Activated CD8-positive, alpha-beta memory T cell treated with anti-CD3 and anti-CD28 coated beads, Interleukin-2, amount 50 U/mL, for 24 hours (primary cell): ENCODE data around the gene ADAM10.

Experiments used
- DNase-seq: peaks from one replicate; pipeline ENCODE4 v3.0.0-alpha.2; 2020; ENCODE audit errors: extremely low read depth

ADAM10 gene

GRCh38 chr15:58715266-58715917 is 34.1 kb downstream of the ADAM10 start:
- no peak for DNase-seq

DNA sequence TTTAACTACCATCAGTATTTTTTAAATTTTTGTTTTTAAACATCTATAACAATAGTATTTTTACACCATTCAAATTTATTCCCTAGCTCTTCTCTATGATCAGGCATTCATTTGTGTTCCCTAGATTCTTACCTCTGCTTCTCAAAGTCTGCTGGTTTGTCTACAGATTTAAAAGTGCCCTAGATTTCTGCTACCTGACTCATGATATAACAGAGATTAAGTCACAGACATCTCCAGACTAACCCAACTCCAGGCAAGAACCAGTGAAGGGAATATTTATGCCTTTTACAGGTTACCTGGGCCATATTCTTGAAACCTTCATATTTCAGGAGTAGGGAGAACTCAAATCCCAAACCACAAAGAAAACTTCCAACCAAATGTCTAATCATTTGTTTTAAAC is 38.8 kb downstream of the ADAM10 start:
- DNase-seq = no peak

GRCh38 chr15:58707397-58707796 is 42.1 kb downstream of the ADAM10 start:
- no peak for DNase-seq

- no peak for DNase-seq
These were observed 44.4 kb downstream of the ADAM10 start for GRCh38 chr15:58705105-58705504.

DNA sequence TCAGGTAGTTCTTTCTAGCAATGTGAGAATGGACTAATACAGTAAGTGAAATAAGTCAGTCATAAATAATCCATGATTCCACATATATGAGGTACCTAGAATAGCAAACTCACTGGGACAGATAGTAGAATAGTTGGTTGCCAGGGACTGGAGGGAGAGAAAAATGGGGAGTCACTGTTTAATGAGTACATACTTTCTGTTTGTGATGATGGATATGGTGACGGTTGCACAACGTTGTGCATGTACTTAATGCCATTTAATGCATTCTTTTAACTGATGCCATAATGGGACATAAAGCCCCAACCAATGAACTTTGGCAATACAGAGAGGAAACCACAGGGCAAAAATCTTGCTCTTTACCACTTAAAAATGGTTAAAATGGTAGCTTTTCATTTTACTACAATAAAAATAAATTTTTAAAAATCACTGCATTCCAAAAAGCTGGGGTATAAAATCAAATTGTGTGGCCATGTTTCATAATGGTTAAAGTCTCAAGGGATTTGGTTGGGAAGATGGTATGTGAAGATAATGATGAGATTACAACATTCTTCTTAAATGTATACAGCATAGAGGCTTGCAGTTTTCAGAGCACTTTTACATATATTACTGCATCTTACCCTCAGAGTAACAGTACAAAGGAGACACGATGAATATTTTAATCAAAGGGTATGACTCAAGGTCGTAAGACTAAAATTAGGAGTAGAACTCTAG is 45.2 kb downstream of the ADAM10 start:
- no peak for DNase-seq

DNA sequence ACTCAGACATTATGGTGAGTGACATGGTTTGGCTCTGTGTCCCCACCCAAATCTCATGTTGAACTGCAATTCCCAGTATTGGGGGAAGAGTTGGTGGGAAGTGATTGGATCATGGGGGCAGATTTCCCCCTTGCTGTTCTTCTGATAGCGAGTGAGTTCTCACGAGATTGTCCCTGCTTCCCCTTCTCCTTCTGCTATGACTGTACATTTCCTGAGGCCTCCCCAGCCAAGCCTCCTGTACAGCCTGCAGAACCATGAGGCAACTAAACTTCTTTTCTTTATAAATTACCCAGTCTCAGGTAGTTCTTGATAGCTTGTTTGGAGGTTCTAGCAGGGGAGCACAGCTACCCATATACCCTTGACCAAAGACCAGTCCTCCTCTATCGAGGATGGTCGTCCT is 45.9 kb downstream of the ADAM10 start:
- DNase-seq = no peak

GRCh38 chr15:58702233-58702632 is 47.3 kb downstream of the ADAM10 start:
- DNase-seq = no peak

DNA sequence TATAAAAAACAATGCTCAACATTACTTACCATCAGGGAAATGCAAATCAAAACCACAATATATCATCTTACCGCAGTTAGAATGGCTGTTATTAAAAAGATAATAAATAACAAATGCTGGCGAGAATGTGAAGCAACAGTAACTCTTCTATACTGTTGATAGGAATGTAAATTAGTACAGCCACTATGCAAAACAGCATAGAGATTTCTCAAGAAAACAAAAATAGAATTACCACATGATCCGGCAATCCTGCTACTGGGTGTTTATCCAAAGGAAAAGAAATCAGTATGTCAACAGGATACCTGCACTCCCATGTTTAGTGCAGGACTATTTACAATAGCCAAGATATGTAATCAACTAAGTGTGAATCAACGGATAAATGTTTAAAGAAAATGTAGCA is 48.1 kb downstream of the ADAM10 start:
- DNase-seq = no peak

- DNase-seq = no peak
These were observed 49.7 kb downstream of the ADAM10 start for GRCh38 chr15:58699769-58700168.

DNA sequence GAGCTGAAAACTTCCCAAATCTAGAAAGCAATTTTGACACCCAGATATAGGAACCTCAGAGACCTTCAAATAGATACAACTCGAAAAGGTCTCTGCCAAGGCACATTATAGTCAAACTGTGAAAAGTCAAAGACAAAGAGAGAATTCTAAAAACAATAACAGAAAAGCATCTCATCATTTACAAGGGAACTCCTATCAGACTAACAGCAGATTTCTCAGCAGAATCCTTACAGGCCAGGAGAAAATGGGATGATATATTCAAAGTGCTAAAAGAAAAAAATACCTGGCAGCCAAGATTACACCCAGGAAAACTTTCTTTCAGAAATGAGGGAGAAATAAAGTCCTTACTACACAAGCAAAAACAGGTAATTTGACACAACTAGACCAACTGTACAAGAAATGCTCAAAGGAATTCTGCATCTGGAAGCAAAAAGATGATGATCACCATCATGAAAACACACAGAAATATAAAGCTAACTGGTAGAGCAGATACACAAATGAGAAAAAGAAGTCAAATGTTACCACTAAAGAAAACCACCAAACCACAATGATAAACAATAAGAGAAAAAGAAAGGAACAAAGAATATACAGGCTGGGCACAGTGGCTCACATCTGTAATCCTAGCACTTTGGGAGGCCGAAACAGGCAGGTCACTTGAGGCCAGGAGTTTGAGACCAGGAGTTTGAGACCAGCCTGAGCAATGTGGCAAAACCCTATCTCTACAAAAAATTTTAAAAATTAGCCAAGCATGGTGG is 50.4 kb downstream of the ADAM10 start:
- no peak for DNase-seq

DNA sequence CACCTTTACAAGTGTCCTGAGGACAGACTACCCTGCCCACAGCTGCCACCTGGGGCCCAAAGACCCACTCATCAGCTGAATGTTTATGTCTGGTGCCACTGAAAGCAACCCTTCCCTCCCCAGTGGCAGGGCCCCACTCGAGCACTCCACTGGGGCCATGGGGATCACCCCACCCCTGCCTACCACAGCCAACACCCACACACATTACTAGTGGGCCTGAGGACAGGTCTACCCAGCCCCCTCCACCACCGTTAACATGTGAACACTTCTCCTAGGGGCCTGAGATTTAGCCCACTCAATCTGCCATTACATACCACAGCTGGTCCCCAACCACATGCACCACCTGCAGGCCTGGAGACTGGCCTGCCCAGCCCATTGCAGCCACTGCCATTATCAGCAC is 52.3 kb downstream of the ADAM10 start:
- DNase-seq = no peak

DNA sequence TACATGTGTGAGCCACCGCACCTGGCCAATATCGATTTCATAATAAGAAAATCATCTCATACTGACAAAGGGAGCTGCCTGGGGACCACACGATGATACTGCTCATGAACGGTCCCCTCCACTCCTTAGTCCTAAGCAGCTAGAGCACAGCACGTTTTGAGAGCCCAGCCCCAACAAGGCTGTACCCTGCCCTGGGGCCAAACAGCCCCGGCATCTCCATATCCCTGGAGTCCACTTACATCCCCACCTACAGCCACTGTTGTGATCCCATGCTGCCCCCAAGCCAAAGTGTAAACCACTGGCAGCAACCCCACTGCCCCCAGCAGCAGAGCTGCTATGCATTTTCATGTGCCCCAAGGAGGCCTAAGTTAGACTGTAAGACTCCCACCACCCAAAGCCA is 52.8 kb downstream of the ADAM10 start:
- no peak for DNase-seq

DNA sequence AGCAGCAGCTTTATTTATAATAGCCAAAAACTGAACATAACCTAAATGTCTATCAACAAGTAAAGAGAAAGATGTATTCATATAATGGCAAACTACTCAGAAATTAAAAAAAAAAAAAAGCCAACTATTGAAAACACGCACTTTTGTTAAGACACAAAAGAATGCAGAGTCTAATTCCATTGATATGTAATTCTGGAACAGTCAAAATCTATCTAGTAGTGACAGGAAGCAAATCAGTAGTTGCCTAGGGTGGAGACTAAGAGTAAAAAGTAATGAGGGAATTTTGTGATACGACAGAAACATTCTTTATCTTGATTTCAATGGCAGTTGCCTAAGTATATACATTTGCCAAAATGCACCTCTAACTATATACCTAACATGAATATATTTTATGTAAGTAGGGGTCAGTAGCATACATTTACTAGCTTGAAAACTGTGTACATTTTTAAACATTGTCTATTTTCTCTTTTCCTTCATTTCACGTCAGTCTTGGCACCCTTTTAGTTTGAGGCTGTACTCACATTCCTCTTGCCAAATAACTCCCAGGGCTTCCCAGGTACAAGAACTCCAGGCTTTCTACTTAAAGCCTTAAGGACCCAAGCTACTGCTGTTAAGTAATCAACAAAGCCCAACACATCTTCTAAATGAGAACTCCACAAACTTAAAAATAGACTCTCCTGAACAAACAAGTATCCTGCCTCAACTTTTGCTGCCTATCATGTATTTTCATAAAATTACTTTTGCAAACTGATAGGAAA is 54.7 kb downstream of the ADAM10 start:
- no peak for DNase-seq

DNA sequence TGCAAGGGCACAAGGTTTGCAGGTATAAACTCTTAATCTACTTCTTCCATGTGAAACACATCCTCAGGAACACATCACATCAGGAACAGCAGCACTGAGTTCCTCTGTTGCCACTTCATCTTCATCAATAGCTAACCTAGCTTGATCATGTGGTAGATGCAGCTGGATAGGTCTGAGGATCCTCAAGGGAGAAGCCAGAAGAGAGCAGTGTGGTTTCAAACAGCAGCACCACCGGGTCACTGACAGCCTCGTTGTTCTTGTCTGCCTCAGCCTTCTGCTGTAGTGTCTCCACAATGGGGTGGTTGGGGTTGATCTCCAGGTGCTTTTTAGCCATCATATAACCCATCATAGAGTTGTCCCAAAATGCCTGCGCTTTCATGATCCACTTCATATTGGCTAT is 58.8 kb downstream of the ADAM10 start:
- DNase-seq = no peak

DNA sequence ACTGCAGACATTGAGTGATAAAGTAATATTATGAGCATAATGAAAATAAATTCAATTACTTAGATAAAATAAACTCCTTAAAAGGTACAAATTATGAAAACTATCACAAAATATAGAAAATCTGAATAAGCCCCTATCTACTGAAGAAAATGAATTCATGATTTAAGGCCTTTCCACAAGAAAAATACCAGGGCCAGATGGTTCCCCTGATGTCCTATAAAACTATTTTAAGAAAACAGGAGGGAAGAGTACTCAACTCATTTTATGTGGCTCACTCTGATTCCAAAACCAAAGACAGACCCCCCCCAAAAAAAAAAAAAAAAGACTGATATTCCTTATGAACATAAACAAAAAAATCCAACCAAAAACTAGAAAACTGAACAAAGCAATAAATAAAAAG is 59.9 kb downstream of the ADAM10 start:
- DNase-seq = no peak

- DNase-seq = no peak
These were observed 63.2 kb downstream of the ADAM10 start for GRCh38 chr15:58686286-58686685.

DNA sequence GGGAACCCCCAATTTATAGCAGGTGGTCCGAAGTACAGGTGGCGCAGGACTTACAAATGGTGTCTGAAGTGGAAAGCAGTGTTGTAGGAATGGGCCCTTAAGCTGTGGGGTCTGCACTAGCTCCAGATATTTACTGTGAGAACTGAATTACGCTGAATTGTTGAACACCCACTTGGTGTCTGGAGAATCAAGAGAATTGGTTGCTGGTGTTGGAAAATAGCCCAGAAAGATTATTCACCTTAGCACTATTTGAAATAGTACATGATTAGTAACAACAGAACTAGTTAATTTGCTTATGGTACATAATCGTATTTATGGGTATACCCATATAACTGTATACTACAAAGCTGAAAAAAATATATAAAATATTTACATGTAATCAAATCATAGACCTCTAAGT is 64.8 kb downstream of the ADAM10 start:
- no peak for DNase-seq

DNA sequence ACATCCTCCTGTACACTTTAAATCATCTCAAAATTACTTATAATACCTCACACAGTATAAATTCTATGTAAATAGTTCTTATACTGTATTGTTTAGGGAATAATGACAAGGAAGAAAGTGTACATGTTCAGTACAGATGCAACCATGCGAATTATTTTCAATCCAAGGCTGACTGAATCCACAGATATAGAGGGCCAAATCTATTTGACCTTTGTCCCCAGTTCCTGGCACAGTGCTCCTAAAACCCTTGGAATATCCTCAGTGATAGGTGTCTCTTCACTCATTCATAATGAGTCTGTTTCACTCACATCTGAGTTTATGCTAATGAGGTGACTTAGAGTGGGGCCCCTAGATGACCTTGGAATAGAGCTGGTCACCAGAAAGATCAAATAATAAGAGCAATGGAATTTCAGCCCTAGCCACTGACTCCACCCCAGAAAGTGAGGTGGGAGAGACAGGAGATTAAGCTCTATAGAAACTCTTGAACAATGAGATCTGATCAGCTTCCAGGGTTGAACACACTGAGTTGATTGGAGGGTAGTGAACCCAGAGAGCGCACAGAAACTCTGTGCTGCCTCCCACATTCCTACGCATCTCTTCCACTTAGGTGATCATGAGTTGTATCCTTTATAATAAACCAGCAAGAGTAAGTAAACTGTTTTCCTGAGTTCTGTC is 65.3 kb downstream of the ADAM10 start:
- no peak for DNase-seq

DNA sequence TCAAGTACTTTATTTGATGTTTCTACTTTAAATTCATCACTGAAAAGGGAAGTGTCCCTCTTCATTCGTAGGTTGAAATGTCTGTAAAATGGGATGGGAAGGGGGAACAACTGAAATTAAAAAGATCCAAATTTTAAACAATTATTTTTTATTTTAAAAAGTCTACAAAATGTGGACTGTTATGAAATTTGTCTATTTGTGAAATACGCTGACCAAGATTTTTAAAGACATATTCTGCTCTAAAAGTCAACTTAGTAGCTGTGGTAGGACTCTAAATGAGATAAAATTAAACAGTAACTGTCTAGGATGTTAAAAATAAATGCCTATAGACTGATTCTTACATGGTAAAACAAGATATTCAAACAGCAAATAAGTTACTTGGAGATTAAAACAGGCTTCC is 67.3 kb downstream of the ADAM10 start:
- no peak for DNase-seq

GRCh38 chr15:58678683-58679082 is 70.8 kb downstream of the ADAM10 start:
- no peak for DNase-seq

DNA sequence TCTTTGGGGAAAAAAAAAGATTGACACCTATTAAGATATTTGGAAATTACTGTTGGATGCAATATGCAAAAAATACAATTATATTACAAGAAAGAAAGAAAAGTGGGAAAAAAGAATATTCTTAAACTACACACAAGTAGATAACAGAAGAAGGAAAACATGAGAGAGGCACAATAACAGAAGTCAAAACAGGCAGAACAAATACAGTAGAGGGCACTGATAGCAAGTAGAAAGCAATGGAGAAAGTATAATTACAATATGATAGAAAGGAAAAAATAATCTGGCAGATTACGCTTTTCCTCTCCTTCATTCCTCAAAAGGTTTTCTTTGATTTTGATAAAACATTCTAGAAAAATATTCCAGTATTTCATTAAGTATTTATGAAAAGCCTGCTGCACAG is 72.1 kb downstream of the ADAM10 start:
- DNase-seq = no peak

- DNase-seq = no peak
These were observed 72.7 kb downstream of the ADAM10 start for GRCh38 chr15:58676766-58677165.
